GM21390 (cell line): ENCODE results near the gene HIVEP3.
A peak's percentile ranks its signal among the peaks of the same experiment; 100 is the strongest.

Experiments
- ATAC-seq: cut with Tn5 transposase; IDR thresholded peaks from one replicate; pipeline ENCODE4 v1.9.1; 2021; ENCODE audit not compliant: unreplicated experiment

Gene HIVEP3

DNA sequence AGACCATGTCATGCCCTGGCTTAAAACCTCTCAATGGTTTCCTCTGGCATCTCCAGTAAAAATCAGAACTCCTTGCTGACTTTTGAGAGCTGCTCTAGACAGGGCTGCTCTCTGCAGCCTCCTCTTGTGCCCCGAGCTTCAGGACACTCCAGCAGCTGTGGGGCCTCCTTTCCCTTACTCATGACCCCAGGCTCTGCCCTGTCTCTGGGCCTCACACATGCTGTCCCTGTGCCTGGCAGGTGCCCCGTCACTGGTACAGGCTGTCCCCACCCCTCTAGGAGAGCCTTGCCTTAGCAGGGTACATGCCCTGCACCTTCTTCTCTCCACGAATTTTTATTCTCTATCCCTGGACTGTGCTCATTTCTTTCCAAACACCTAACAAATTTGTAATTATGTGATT is 43.2 kb downstream of the HIVEP3 start:
- ATAC-seq = no peak

DNA sequence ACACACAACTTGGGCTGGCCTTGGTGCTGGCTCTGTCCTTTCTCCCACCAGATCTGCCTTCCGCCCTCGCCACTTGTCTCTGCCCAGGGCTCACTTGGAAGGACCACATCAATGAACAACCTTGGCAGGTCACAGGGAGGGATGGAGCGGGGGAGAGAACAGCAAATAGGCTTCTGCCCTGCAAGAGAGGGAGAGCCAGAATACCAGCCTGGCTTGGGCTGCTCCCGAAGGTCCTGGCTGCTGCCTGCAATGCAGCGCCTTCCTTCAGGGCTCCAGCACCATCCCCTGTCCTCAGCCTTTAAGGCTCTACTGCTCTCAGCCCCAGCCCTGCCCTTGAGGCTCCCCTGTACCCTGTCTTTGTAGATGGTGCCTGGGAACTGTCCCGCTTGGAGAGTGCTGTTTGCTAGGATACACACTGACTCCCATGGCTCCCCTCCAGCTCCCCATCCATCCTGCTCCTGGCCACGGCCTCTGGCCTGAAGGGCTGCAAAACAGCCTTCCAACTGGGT is 43.8 kb downstream of the HIVEP3 start:
- ATAC-seq = no peak

DNA sequence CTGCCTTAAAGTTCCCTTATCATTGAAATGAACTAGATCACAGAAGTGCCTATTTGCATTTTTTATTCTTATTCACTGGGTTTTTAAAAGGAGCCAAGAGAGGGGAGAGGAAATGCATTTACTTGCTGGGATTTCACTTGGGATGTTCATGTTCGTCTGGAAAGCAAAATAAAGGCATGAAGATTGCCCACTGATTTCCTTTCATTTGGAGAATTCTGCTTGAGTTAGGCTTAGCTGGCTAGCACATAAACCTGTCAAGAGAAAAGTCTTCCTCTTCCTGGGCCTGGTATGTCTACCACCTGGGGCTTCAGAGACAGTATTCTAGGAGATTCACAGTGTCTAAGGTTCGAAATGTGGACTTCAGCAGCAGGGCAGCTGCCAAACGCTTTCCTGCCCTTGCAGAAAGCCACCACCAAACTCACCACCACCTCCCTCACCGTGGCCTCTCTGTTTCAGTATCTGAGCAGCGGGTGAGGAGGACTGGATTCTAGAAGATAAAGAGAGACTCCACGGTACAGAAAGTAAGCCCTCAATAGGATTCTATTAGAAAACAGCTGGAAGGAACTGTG is 44.5 kb downstream of the HIVEP3 start:
- ATAC-seq = no peak

DNA sequence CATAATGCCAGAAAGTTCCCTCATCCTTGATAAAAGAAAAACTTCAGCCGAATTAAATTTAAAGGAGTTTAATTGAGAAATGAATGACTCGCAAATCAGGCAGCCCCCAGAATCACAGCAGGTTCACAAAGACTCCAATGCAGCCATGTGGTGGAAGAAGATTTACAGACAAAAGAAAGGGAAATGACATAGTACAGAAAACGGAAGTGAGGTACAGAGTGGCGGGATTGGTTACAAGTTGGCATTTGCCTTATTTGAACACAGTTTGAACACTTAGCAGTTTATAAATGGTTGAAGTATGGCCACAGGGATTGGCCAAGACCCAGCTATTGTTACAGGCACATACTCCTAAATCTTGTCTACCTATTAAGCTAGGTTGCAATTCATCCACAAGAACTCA is 46.6 kb downstream of the HIVEP3 start:
- no peak for ATAC-seq

DNA sequence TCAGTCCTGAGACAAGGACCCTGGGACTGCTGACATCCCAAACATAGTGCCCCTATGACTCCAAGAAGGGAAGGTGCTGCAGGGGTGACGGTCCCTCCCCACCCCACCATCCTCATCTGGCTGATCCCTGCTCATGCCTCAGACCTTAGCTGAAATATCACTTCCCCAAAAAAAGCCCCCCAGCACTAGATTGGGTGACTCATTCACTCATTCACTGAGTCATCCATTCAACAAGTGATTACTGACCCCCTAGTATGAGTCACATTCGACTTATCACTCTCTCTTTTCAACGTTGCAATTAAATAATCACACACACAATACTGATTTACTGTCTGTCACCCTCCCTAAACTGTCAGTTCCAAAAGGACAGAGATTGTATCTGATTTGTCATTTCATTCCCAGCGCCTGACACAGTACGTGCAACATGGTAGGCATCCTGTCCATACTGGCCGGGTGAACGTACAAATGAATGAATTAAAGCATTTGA is 48.6 kb downstream of the HIVEP3 start:
- no peak for ATAC-seq

DNA sequence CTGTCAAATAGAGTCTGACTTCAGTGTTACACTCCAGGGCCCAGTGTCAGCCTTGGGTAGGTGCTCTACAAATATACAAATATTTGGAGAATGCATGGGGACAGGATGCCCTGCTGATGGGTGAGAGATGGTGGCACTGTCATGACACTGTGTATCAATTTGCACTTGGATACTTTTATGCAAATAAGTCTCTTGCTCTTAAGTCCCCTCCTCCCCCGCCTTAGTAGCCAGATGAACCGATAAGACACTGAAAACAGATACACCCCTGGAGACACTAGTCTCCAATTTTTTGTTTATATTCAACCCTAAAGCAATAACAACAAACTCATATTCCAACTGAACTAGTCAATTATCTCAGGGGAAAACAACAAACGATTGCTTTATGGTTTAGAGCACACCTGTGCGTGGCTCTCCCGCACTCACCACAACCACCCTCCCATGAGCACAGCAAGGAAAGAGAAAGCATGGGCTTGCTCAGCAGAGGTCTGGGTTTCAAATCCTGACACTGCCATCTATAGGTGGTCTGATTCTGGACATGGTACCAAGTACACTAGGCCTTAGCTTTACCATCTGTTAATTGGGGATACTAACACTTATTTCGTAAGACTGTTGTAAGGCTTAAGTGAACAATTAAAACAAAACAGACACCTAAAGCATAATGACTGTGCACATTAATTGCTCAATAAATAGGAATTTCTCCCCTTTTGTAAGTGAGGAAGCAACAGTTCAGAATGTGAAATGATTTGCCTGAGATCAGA is 50.3 kb downstream of the HIVEP3 start:
- ATAC-seq = peak; percentile 78

DNA sequence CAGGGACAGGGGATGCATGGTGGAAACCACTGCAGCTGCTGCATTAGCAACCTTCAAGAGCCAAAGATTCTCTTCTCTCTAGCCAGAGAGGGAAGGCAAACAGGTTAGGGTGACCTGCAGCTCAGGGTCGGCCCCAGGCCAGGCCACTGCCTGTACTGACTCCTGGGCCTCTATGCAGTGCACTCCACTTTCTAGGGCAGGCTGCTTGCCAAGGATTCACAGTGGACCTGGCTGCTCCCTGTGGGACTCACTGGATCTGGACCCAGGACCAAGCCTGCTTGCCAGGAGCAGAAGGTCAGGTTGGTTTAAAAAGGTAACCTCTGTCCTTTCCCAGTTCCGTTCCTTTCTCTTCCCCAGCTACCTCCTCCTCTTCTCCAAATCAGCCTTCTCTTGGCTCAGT is 52.4 kb downstream of the HIVEP3 start:
- ATAC-seq = no peak

DNA sequence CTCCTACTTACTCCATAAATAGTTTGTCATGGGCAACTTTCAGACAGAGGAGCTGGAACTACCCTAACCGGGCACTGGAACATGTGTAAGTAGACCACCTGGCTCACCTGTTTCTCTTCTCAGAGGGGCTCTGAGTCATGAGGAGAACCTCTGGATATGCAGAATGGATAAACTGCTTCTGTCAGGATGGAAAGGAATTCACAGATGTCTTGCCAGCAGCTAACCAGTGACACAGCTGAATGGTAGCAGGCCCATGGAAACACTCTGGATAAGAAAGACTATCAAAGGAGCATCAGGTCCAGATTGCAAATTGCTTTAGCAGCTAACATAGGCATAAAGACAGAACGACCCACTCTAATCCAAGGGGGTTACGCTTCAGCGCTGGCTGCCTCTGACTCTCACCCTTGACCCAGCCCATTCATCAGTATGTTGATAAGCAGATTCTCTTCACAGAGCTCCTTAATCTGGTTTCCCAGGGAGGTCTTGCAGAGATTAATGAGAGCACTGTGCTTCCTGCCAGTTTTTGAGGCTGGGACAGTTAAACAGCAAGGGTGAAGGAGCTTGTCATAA is 54.2 kb downstream of the HIVEP3 start:
- no peak for ATAC-seq

DNA sequence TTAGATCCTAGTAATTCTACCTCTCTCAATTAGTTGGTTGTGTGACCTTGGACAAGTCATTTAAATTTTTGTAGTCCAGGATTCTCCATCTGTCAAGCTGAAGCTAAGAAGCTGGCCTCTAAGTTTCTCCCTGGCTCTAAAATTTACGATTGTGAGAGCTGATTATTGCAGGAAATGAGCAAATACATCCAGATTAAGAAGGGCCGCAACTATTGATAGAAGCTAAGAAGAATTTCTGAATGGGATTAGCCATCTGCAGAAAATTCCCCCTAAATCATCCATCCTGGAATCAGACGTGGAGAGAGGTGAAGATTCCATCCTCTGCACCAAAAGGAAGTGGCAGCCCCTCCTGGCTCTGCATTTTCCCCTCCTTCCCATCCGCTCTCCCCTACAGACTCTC is 55.0 kb downstream of the HIVEP3 start:
- ATAC-seq = no peak

DNA sequence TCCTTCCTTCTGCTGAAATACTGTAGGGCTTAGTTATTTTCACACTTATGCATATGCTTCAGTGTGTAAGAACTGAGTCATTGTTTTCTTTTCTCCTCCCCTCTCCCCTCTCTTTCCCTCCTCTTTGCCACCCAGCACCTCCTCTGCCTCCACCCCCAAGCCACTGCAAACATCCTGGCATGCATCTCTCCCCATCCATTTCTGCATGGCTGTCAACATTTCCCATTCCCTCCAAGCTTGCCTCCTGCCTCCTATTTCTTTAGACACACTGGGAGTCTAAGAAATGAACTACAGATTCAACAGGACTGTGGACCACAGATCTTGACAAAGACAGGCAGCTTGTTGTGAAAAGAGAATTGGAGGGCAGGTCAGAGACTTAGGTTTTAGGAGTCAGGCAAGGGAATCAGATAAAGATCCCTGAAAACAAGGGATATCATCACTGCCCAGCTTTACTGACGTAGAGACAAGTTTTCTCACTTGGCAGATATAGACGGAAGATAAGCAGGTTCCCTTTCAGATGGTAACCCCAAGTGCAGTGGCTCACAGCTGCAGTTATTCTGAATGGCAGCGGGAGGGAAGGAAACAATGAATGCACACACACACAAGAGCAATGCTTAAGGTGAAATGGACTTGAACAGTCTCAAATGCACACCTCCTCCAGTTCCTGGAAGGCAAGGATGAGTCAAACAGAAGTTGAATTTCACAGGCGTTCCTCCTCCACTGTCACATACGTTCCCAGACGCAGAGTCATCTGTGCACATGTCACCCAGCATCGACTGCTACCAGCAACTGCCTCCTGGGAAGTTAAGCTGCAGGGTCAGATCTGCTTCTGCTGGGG is 56.1 kb downstream of the HIVEP3 start:
- no peak for ATAC-seq

DNA sequence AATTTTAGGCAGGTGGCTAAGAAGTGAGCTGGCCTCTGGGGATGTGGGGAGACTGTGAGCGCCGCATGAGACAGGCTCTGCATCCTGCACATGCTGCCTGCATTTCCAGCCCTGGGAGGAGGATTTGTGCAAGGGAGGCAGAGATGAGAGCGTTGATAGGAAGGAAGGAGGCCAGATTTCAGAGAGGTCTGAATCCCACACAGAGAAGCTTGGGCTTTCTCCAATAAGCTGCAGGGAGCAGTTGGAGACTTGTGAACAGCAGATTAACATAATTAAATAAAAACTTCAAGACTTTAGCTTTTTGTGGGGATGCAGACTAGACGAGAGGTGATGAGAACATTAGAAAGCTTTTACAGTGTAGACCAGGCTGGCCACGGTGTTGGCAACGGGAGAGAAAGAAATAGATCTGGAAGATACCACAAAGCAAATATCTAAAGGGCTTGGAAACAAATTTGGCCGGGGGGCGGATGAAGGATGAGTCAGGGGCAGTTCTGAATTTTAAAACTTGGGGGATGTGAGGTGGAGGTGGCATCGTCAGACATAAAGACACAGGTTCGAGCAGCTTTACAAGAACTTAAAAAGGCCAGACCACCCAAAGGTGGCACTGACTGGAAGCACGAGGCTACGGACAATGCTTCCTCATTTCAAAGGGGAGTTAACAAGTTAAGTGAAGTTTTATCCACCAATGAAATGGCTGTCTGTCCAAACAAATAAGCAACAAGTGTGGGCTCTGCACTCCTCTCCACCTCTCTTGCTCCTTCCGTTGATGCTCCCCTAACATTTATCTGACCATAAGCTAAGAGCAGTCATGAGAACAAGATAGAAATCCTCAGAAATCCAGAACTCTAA is 57.0 kb downstream of the HIVEP3 start:
- no peak for ATAC-seq

DNA sequence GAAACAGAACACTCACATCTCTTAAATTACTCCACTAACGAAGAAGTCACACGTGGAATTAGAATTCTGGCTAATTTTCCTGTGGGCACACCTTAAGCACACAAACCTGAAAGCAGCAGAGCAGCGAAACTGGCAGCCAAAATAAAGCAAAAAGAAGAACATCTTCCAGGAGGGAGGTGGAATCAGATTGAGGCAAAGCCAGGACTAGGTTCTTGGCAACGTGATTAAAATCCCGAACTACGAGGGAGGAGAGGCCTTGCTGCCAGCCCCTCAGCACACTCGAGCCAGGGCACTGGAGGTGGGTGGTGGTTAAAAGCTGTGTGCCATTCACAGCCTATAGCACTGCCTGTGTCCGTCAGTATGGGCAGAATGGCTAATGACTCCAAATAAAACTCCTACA is 58.0 kb downstream of the HIVEP3 start:
- no peak for ATAC-seq

DNA sequence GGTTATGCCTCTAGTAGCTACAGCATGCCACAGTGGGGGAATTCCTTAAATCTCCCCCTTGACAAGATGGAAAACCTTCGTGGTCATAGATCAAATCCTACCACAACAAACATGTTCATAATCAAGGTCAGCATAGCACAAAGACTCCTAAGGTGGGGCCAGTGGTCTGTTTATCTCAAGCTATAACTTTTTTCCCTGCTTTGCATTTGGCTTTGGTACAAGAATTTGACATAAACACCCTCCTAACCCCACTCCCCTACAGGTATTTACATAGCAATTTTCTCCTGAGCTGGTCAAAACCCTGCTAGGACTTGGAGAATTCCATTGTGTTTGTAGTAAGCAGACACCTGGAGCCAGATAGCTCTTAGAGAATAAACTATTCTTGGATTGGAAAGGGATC is 58.5 kb downstream of the HIVEP3 start:
- no peak for ATAC-seq

DNA sequence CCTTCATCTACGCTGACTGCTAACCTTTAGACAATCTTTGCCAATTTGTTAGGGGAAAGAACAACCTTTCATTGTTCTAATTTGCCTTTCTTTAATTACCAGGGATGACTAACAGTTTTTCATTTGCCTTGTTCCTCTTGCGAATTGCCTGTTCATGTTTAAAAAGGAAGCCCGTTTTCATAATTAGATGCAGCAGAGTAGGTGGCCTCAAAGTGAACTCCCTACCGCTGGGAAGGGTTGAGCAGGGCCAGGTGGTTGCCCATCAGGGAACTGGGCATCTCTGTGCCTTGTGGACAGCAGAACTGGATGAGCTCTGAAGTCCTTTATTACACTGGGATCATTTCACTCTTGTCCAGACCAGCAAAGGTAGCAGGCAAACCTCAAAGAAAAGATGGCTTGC is 59.0 kb downstream of the HIVEP3 start:
- ATAC-seq = no peak

DNA sequence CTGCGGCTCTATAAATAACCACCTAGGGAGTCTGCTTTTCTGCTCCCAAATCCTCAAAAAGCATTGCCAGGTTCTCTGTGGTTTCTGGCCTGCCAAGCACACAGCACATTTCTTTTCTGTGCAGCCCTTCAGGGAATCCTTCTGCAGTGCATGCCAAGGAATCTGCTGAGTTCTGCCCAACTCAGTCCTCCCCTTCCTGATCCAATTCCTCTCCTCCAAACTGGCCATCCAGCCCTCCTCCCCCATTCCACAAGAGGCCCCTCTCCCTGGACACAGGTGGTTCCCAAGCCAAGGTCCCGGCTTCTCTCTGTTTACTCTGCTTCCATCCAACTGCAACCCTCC is 61.8 kb downstream of the HIVEP3 start:
- ATAC-seq = no peak

DNA sequence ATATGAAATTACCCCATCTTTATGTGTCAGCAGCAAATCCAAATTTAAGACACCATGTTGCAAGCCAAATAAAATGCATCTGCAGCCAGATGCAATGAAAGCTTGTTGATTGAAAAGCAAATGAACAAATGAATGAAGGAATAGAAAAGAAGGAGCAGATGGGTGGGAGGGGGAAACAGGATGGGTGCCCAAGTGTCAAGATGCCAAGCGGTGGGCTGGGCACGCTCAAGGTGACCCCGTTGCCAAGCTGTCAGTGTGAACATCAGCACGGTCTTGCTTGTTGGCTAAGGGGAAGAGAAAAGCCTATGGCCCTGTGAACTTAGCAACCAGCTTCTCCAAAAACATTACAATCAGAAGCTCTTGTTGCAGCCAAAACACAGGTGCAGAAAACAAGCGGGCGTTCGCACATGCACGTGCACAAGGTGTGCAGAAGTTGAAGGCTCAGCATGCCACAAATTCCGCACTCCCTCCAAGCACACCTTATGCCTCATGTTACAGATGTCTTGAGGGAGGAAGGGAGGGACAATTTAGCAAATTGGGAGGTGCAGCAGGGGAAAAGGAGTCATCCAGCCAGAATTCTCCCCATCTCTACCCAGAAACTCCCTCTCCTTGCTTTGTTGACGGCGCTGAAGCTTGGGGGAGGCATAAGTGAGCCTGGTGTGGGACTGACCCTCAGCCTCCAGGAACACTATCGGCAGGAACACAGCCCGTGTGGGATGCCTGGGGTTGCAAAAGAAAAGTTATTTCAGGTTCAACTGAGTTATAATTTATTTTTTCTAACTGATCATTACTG is 62.4 kb downstream of the HIVEP3 start:
- no peak for ATAC-seq

DNA sequence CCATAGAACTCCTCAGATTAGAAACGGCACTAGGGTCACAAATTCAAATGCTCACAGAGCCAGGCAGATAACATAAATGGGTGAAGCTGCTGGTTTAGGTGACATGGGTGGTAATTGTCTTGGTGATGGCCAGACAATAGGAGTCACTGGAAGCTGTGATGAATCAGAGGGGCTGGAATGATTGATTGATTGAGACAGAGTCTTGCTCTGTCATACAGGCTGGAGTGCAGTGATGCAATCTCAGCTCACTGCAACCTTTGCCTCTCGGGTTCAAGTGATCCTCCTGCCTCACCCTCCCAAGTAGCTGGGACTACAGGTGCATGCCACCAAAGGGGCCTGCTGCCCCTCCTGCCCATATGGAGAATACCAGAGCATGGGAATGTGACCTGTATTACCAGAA is 63.0 kb downstream of the HIVEP3 start:
- ATAC-seq = no peak

DNA sequence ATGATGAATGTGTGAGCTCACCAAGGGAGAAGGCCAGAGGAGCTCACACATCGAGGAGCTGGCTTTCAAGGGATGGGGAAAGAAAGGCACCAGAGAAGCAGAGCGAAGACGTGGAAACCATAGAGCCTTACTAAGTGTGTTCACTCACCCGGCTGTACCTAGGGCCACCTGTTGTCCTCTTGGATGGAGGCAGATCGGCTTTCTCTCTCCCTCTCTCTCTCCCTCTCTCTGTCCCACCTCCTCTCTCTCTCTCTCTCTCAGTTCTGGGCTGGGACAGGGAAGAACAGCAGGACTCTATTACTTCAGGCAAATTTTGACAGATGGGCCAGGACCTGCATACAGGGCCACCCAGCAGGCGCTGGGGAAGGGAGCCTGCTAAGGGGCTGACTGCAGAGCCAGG is 64.8 kb downstream of the HIVEP3 start:
- ATAC-seq = no peak

DNA sequence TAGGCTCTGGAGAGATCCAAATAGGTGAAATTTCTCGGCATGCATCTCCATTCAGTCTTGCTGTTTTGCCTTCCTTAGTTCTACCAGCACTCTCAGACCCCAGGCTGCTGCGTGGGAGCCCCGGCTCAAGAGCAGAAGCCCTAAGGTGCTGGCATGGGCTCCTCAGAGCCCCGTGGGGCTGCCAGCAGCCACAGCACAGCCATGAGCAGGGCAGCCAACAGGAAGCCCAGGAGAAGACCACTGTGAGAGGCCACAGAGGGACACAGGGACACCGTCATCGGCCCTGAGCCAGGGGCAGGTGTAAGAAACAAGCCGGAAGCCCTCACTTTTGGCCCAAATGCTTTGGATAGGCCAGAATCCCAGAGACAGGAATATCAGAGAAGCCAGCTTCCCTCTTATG is 66.6 kb downstream of the HIVEP3 start:
- ATAC-seq = no peak

DNA sequence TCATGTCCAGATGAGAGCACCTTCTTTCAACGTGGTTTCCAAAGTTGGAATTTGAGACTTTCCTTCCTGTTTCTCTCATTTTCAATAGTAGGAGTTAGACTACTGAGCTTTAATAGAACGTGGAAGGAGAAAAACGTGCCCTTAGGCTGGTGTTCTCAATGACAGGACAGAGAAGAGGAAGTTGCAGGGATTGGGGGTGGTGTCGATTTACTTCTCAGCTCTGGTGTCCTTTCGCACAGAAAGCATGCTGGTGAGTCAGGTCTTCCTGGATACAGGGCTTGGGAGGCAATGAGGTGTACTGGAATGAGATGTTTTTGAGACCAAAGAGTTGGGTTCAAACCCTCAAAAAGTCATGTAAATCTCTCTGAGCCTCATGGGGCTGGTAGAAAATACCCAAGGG is 67.1 kb downstream of the HIVEP3 start:
- ATAC-seq = no peak
